Thoracic aorta (tissue), 2 donors: Measurements from ENCODE around the gene TSPAN7. TPM values are rescaled to one million over a fixed set of nuclear protein-coding genes. Genes with fewer than 3 reads are reported as not detected.

Experiments used
- ATAC-seq: fragments of 150-250 bp; one replicate; pipeline ENCODE4 v1.8.0; 2017; ENCODE audit warnings: low read depth; ENCODE audit not compliant: insufficient number of reproducible peaks, low FRiP score
- DNase-seq: peaks from one replicate; pipeline ENCODE4 v3.0.0-alpha.2; 2020; ENCODE audit warnings: low spot score
- H3K27ac ChIP-seq, 2 donors: fragments of 200-600 bp; sonication (generic); 1 replicate in 1 of 2; 2 replicates in 1 of 2; pipeline ENCODE4 v1.5.1; 2016; ENCODE audit warnings: mild to moderate bottlenecking in 2 of 2, moderate library complexity in 2 of 2
- H3K27me3 ChIP-seq: fragments of 200-600 bp; sonication (generic); replicated peaks from 2 replicates; pipeline ENCODE4 v1.6.0; 2016; ENCODE audit warnings: mild to moderate bottlenecking; ENCODE audit not compliant: insufficient read depth
- H3K36me3 ChIP-seq: fragments of 200-600 bp; sonication (generic); one replicate; pipeline ENCODE4 v1.5.1; 2016
- H3K4me1 ChIP-seq, 2 donors: fragments of 200-600 bp; sonication (generic); 1 replicate in 1 of 2; 2 replicates in 1 of 2; pipeline versions ENCODE4 v1.5.1 to v1.6.0; 2016; ENCODE audit warnings: low read depth in 2 of 2, mild to moderate bottlenecking in 1 of 2; ENCODE audit not compliant: control insufficient read depth in 1 of 2
- H3K4me3 ChIP-seq: fragments of 200-600 bp; sonication (generic); 2 replicates; pipeline ENCODE4 v1.5.1; 2016; ENCODE audit warnings: mild to moderate bottlenecking
- H3K9me3 ChIP-seq: fragments of 200-600 bp; sonication (generic); 2 replicates; pipeline ENCODE4 v1.5.1; 2016
- CTCF ChIP-seq: fragments of 200-600 bp; sonication (generic); IDR thresholded peaks from one replicate; pipeline ENCODE4 v1.5.1; 2019; ENCODE audit warnings: antibody characterized with exemption
- total RNA-seq, 2 donors: library from RNA; depleted of rRNA; stranded (reverse); fragments of >200 nt; gene quantifications; one replicate each; pipeline versions ENCODE4 v1.1.0 to v1.2.3, GENCODE V29; 2016

TSPAN7 gene
- total RNA-seq, 2 donors from 2014 or later: 17.7 to 38.4 TPM

GRCh38 chrX:38646129-38646528 is 84.8 kb downstream of the TSPAN7 start:
- DNase-seq: no peak
- Histone ChIP-seq H3K9me3 (no peaks in the 10 kb centered on the region), H3K4me3 (no peak overlapping the region), H3K27ac (no peak overlapping the region), H3K36me3 (no peaks in the 10 kb centered on the region), H3K27me3 (no peaks in the 10 kb centered on the region), H3K4me1 (no peaks in the 10 kb centered on the region)
- no peak for TF ChIP-seq CTCF
- no peak for ATAC-seq

- no peaks in the 10 kb centered on the region for H3K36me3 ChIP-seq
- ATAC-seq (no peak), DNase-seq (no peak)
- H3K9me3 ChIP-seq: no peaks in the 10 kb centered on the region
- H3K27me3 ChIP-seq: no peaks in the 10 kb centered on the region
- H3K27ac ChIP-seq: no peak overlapping the region
- no peak overlapping the region for H3K4me3 ChIP-seq
- TF ChIP-seq CTCF: no peak
- no peaks in the 10 kb centered on the region for H3K4me1 ChIP-seq
These were observed 87.9 kb downstream of the TSPAN7 start for GRCh38 chrX:38649221-38649620.

- no peaks in the 10 kb centered on the region for H3K27me3 ChIP-seq
- no peak for ATAC-seq
These were observed 88.6 kb downstream of the TSPAN7 start for GRCh38 chrX:38649674-38650647.

GRCh38 chrX:38651625-38652601 is 90.6 kb downstream of the TSPAN7 start:
- TF ChIP-seq CTCF: no peak
- no peak overlapping the region for H3K4me3 ChIP-seq
- ATAC-seq: no peak

More at GRCh38 chrX:38649674-38650647, 88.6 kb downstream of the TSPAN7 start:
- no peak for DNase-seq
- Histone ChIP-seq H3K27ac (no peak overlapping the region), H3K9me3 (no peaks in the 10 kb centered on the region), H3K36me3 (no peaks in the 10 kb centered on the region), H3K4me1 (no peaks in the 10 kb centered on the region), H3K4me3 (no peak overlapping the region)
- no peak for TF ChIP-seq CTCF

GRCh38 chrX:38652934-38653442 is 91.6 kb downstream of the TSPAN7 start:
- DNase-seq (no peak), ATAC-seq (no peak)
- Histone ChIP-seq H3K4me1 (no peaks in the 10 kb centered on the region), H3K36me3 (no peaks in the 10 kb centered on the region), H3K9me3 (no peaks in the 10 kb centered on the region), H3K27ac (no peak overlapping the region), H3K4me3 (no peak overlapping the region), H3K27me3 (no peaks in the 10 kb centered on the region)
- TF ChIP-seq CTCF: no peak

More at GRCh38 chrX:38651625-38652601, 90.6 kb downstream of the TSPAN7 start:
- no peaks in the 10 kb centered on the region for H3K36me3 ChIP-seq
- no peaks in the 10 kb centered on the region for H3K4me1 ChIP-seq
- no peak overlapping the region for H3K27ac ChIP-seq
- H3K9me3 ChIP-seq: no peaks in the 10 kb centered on the region
- DNase-seq: no peak
- no peaks in the 10 kb centered on the region for H3K27me3 ChIP-seq
